H9 (cell line): ENCODE results near the gene ADGRL3. TPM values are rescaled to one million over a fixed set of nuclear protein-coding genes. Genes with fewer than 3 reads are reported as not detected.

Source experiments
- DNase-seq: peaks from one replicate; pipeline ENCODE4 v3.0.0-alpha.2; 2017
- H2AFZ ChIP-seq: one replicate; pipeline ENCODE4 v1.6.1; 2013; ENCODE audit warnings: mild to moderate bottlenecking, low read length, control low read depth, moderate library complexity
- H2AK5ac ChIP-seq: 2 replicates; pipeline ENCODE4 v1.6.1; 2013; ENCODE audit warnings: low read length, control low read depth, mixed read lengths; ENCODE audit not compliant: insufficient read length
- H2BK120ac ChIP-seq: one replicate; pipeline ENCODE4 v1.6.1; 2013; ENCODE audit warnings: low read depth, mild to moderate bottlenecking, low read length, control low read depth, inconsistent platforms; ENCODE audit not compliant: poor library complexity, severe bottlenecking
- H2BK12ac ChIP-seq: 2 replicates; pipeline ENCODE4 v1.6.1; 2013; ENCODE audit warnings: low read length, control low read depth, mixed read lengths, low read depth; ENCODE audit not compliant: insufficient read length
- H2BK15ac ChIP-seq: 2 replicates; pipeline ENCODE4 v1.6.1; 2013; ENCODE audit warnings: low read depth, low read length, control low read depth
- H2BK20ac ChIP-seq: one replicate; pipeline ENCODE4 v1.6.1; 2013; ENCODE audit warnings: low read depth, mild to moderate bottlenecking, low read length, control low read depth, inconsistent platforms; ENCODE audit not compliant: poor library complexity, severe bottlenecking
- H2BK5ac ChIP-seq: 2 replicates; pipeline ENCODE4 v1.6.1; 2013; ENCODE audit warnings: low read length, control low read depth, mixed read lengths; ENCODE audit not compliant: insufficient read length
- H3K14ac ChIP-seq: 2 replicates; pipeline ENCODE4 v1.6.1; 2013; ENCODE audit warnings: low read length, control low read depth; ENCODE audit not compliant: insufficient read depth
- H3K18ac ChIP-seq: 2 replicates; pipeline ENCODE4 v1.6.1; 2013; ENCODE audit warnings: low read depth, mild to moderate bottlenecking, mixed read lengths, low read length, control low read depth; ENCODE audit not compliant: insufficient read length
- H3K23ac ChIP-seq: 2 replicates; pipeline ENCODE4 v1.6.1; 2013; ENCODE audit warnings: low read length, control low read depth, mixed read lengths, low read depth; ENCODE audit not compliant: insufficient read length
- H3K23me2 ChIP-seq: 2 replicates; pipeline ENCODE4 v1.6.1; 2013; ENCODE audit warnings: low read depth, mild to moderate bottlenecking, mixed read lengths, low read length, control low read depth; ENCODE audit not compliant: insufficient read length, poor library complexity, severe bottlenecking
- H3K27ac ChIP-seq: 2 replicates; pipeline ENCODE4 v1.5.1; 2013; ENCODE audit warnings: low read length, control low read depth, mixed read lengths, low read depth; ENCODE audit not compliant: insufficient read length
- H3K27me3 ChIP-seq: 2 replicates; pipeline ENCODE4 v1.6.1; 2013; ENCODE audit warnings: low read length, control low read depth, inconsistent platforms; ENCODE audit not compliant: insufficient read depth
- H3K4ac ChIP-seq: 2 replicates; pipeline ENCODE4 v1.6.1; 2013; ENCODE audit warnings: low read depth, mild to moderate bottlenecking, control low read depth, inconsistent platforms, low read length, moderate library complexity
- H3K4me1 ChIP-seq: 2 replicates; pipeline ENCODE4 v1.6.1; 2013; ENCODE audit warnings: low read length, control low read depth, inconsistent platforms; ENCODE audit not compliant: insufficient read depth
- H3K4me2 ChIP-seq: 2 replicates; pipeline ENCODE4 v1.6.1; 2013; ENCODE audit warnings: low read length, control low read depth, mixed read lengths; ENCODE audit not compliant: insufficient read length, insufficient read depth
- H3K56ac ChIP-seq: 2 replicates; pipeline ENCODE4 v1.6.1; 2013; ENCODE audit warnings: low read depth, mild to moderate bottlenecking, mixed read lengths, low read length, control low read depth; ENCODE audit not compliant: insufficient read length
- H3K79me1 ChIP-seq: 2 replicates; pipeline ENCODE4 v1.6.1; 2013; ENCODE audit warnings: low read depth, mild to moderate bottlenecking, moderate library complexity, low read length, control low read depth, inconsistent platforms; ENCODE audit not compliant: insufficient read depth, poor library complexity, severe bottlenecking
- H3K79me2 ChIP-seq: 2 replicates; pipeline ENCODE4 v1.6.1; 2013; ENCODE audit warnings: low read length, control low read depth, inconsistent platforms; ENCODE audit not compliant: insufficient read depth
- H3K9ac ChIP-seq: 2 replicates; pipeline ENCODE4 v1.6.1; 2013; ENCODE audit warnings: low read length, control low read depth, mixed read lengths; ENCODE audit not compliant: insufficient read length; ENCODE audit errors: extremely low read depth
- H3K9me3 ChIP-seq: one replicate; pipeline ENCODE4 v1.6.1; 2013; ENCODE audit warnings: low read depth, low read length, inconsistent platforms; ENCODE audit not compliant: control insufficient read depth
- H3T11ph ChIP-seq: one replicate; pipeline ENCODE4 v1.6.1; 2013; ENCODE audit warnings: mild to moderate bottlenecking, low read length, control low read depth, inconsistent platforms
- H4K20me1 ChIP-seq: one replicate; pipeline ENCODE4 v1.6.1; 2013; ENCODE audit not compliant: control insufficient read depth, insufficient read length, insufficient read depth
- H4K5ac ChIP-seq: 2 replicates; pipeline ENCODE4 v1.6.1; 2013; ENCODE audit warnings: low read depth, mild to moderate bottlenecking, mixed read lengths, low read length, control low read depth; ENCODE audit not compliant: insufficient read length
- H4K8ac ChIP-seq: replicated peaks from 2 replicates; pipeline ENCODE4 v1.6.1; 2013; ENCODE audit warnings: low read length, control low read depth, mixed read lengths, low read depth; ENCODE audit not compliant: insufficient read length
- H4K91ac ChIP-seq: 2 replicates; pipeline ENCODE4 v1.6.1; 2013; ENCODE audit warnings: low read depth, mild to moderate bottlenecking, moderate library complexity, mixed read lengths, low read length, control low read depth; ENCODE audit not compliant: insufficient read length
- H3K27ac Mint-ChIP-seq, 3 experiments: 2 replicates in 2 of 3; 3 replicates in 1 of 3; pipeline ENCODE4 v1.8.0; 2020 to 2021; ENCODE audit warnings: mixed read lengths in 3 of 3, mild to moderate bottlenecking in 1 of 3, moderate library complexity in 1 of 3
- H3K27me3 Mint-ChIP-seq: 2 replicates; pipeline ENCODE4 v1.8.0; 2021; ENCODE audit warnings: low read depth, mild to moderate bottlenecking, moderate library complexity, mixed read lengths
- H3K36me3 Mint-ChIP-seq, 3 experiments: 2 replicates in 2 of 3; 3 replicates in 1 of 3; pipeline ENCODE4 v1.8.0; 2020 to 2021; ENCODE audit warnings: low read depth in 3 of 3, mixed read lengths in 3 of 3; ENCODE audit not compliant: insufficient read depth in 1 of 3
- H3K4me1 Mint-ChIP-seq, 2 experiments: 2 replicates each; pipeline ENCODE4 v1.8.0; 2020; ENCODE audit warnings: mixed read lengths in 2 of 2
- H3K4me3 Mint-ChIP-seq, 2 experiments: 2 replicates in 1 of 2; 3 replicates in 1 of 2; pipeline ENCODE4 v1.8.0; 2020 to 2021; ENCODE audit warnings: mild to moderate bottlenecking in 2 of 2, mixed read lengths in 2 of 2, moderate library complexity in 1 of 2
- H3K9me3 Mint-ChIP-seq, 2 experiments: 2 replicates in 1 of 2; 3 replicates in 1 of 2; pipeline ENCODE4 v1.8.0; 2020; ENCODE audit warnings: mild to moderate bottlenecking in 2 of 2, mixed read lengths in 2 of 2, moderate library complexity in 1 of 2
- WGBS: extraction: QIAGEN DNeasy Blood & Tissue Kit; methylation state at CpG from one replicate; pipeline ENCODE4 v1.1.7; 2013; ENCODE audit warnings: missing lambda C conversion rate, low lambda C conversion rate, mixed read lengths; ENCODE audit not compliant: insufficient read length; ENCODE audit errors: extremely low coverage; 5-methylcytosine and 5-hydroxymethylcytosine counted together
- total RNA-seq: library from RNA; stranded (reverse); gene quantifications from 2 replicates; pipeline ENCODE4 v1.2.1, GENCODE V29; 2021
- TF ChIP-seq, protein P1 (sequence below): fragments of 200-600 bp; sonication (generic); conservative IDR thresholded peaks from 3 replicates; pipeline ENCODE4 v1.8.0; 2021; ENCODE audit warnings: antibody characterized with exemption, mild to moderate bottlenecking

Gene ADGRL3
- total RNA-seq, 1 experiment from 2014 or later: 5.9 TPM

- no peak overlapping the region for H4K8ac ChIP-seq
- H3K79me2 ChIP-seq: peaks cover 3% of the 10 kb centered on the region; the same call in 1 of the 2 replicates
- H3K4me3 Mint-ChIP-seq: no peak overlapping the region
- no peak overlapping the region for H4K5ac ChIP-seq
- no peak overlapping the region for H3K4ac ChIP-seq
- H2BK120ac ChIP-seq: no peak overlapping the region
- no peak overlapping the region for H2BK5ac ChIP-seq
- peaks cover 6% of the 10 kb centered on the region; the same call in 1 of the 2 replicates for H3K4me1 ChIP-seq
- H2BK12ac ChIP-seq: no peak overlapping the region
- no peak overlapping the region for H2BK20ac ChIP-seq
- peaks cover 15 to 24% of the 10 kb centered on the region in 2 experiments for H3K4me1 Mint-ChIP-seq
- no CpG with 5 or more reads among the region's 7 CpGs for WGBS
- H3K27ac ChIP-seq: no peak overlapping the region
- no peak overlapping the region for H3T11ph ChIP-seq
- no peak overlapping the region for H2AK5ac ChIP-seq
- no peak overlapping the region for H3K9ac ChIP-seq
- TF ChIP-seq, protein P1, sequence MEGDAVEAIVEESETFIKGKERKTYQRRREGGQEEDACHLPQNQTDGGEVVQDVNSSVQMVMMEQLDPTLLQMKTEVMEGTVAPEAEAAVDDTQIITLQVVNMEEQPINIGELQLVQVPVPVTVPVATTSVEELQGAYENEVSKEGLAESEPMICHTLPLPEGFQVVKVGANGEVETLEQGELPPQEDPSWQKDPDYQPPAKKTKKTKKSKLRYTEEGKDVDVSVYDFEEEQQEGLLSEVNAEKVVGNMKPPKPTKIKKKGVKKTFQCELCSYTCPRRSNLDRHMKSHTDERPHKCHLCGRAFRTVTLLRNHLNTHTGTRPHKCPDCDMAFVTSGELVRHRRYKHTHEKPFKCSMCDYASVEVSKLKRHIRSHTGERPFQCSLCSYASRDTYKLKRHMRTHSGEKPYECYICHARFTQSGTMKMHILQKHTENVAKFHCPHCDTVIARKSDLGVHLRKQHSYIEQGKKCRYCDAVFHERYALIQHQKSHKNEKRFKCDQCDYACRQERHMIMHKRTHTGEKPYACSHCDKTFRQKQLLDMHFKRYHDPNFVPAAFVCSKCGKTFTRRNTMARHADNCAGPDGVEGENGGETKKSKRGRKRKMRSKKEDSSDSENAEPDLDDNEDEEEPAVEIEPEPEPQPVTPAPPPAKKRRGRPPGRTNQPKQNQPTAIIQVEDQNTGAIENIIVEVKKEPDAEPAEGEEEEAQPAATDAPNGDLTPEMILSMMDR: no peak
- H3K14ac ChIP-seq: no peak overlapping the region
- H3K4me2 ChIP-seq: no peak overlapping the region
- no peak overlapping the region for H3K18ac ChIP-seq
- H3K36me3 Mint-ChIP-seq: no peaks in the 10 kb centered on the region; a peak in 2 of 7 replicates
- no peaks in the 10 kb centered on the region for H4K20me1 ChIP-seq
- peak; percentile 35 for DNase-seq
- H3K56ac ChIP-seq: no peak overlapping the region
- H3K27ac Mint-ChIP-seq: no peak overlapping the region
- no peaks in the 10 kb centered on the region for H3K27me3 Mint-ChIP-seq
- no peaks in the 10 kb centered on the region for H3K27me3 ChIP-seq
- no peak overlapping the region for H3K23ac ChIP-seq
- H3K9me3 Mint-ChIP-seq: no peaks in the 10 kb centered on the region
- no peaks in the 10 kb centered on the region for H3K23me2 ChIP-seq
- no peaks in the 10 kb centered on the region for H3K79me1 ChIP-seq
- H3K9me3 ChIP-seq: no peaks in the 10 kb centered on the region
- no peak overlapping the region for H2BK15ac ChIP-seq
- no peak overlapping the region for H4K91ac ChIP-seq
- no peak overlapping the region for H2AFZ ChIP-seq
These were observed 523.4 kb downstream of the ADGRL3 start for GRCh38 chr4:61723492-61723891.
